IPS DF 4.7 (cell line): ENCODE data around the gene MVD.

Source experiments
- DNase-seq: peaks from one replicate; pipeline ENCODE4 v3.0.0-alpha.2; 2013; ENCODE audit warnings: low spot score; ENCODE audit errors: extremely low read depth

Gene MVD

GRCh38 chr16:88608076-88608475 lies 54.8 kb downstream of the MVD start:
- no peak for DNase-seq

GRCh38 chr16:88606148-88606757 lies 56.6 kb downstream of the MVD start:
- no peak for DNase-seq

GRCh38 chr16:88605186-88606147 lies 57.4 kb downstream of the MVD start:
- no peak for DNase-seq

GRCh38 chr16:88602091-88602490 lies 60.8 kb downstream of the MVD start:
- DNase-seq: no peak
